Stimulated activated CD8-positive, alpha-beta memory T cell treated with anti-CD3 and anti-CD28 coated beads, Interleukin-12 subunit alpha, Interleukin-12 subunit beta, amount 100 ng/mL, for 4 hours (primary cell): ENCODE measurements around the gene DNAJC19.
"Not testable (repeated sequence)": the region's sequence is repeated elsewhere in the genome, so short reads cannot be mapped to it uniquely, and the experiment has no call there.

ENCODE experiments used
- DNase-seq: peaks from one replicate; pipeline ENCODE4 v3.0.0-alpha.2; 2020; ENCODE audit warnings: low read depth

DNAJC19 gene

GRCh38 chr3:180989291-180990163 lies at the start of gene DNAJC19:
TSS of gene DNAJC19 (minus strand) at chr3:180989736. CDS start at chr3:180989602, 134 bp downstream.
- peak; percentile 77 for DNase-seq

GRCh38 chr3:181030948-181031347 lies 41.4 kb upstream of the DNAJC19 start:
- no peak for DNase-seq

- DNase-seq: no peak
Observed at GRCh38 chr3:181025204-181025603, 35.7 kb upstream of the DNAJC19 start.

- no peak for DNase-seq
Observed at GRCh38 chr3:181017690-181018089, 28.2 kb upstream of the DNAJC19 start.

- DNase-seq: no peak
Observed at GRCh38 chr3:181009225-181009624, 19.7 kb upstream of the DNAJC19 start.

- no peak for DNase-seq
Observed at GRCh38 chr3:181008796-181009195, 19.3 kb upstream of the DNAJC19 start.

GRCh38 chr3:181007262-181007661 lies 17.7 kb upstream of the DNAJC19 start:
- no peak for DNase-seq

- DNase-seq: no peak
Observed at GRCh38 chr3:181006541-181006940, 17.0 kb upstream of the DNAJC19 start.

GRCh38 chr3:181003469-181003868 lies 13.9 kb upstream of the DNAJC19 start:
- DNase-seq: not testable (repeated sequence)

- not testable (repeated sequence) for DNase-seq
Observed at GRCh38 chr3:181002331-181002730, 12.8 kb upstream of the DNAJC19 start.

- DNase-seq: no peak
Observed at GRCh38 chr3:180996415-180996932, 6.9 kb upstream of the DNAJC19 start.

GRCh38 chr3:180990505-180990904 lies 969 bp upstream of the DNAJC19 start:
- no peak for DNase-seq

GRCh38 chr3:180987344-180987743 lies 2.2 kb downstream of the DNAJC19 start:
- DNase-seq: no peak

GRCh38 chr3:180986366-180986765 lies 3.2 kb downstream of the DNAJC19 start:
- DNase-seq: not testable (repeated sequence)

GRCh38 chr3:180983136-180983535 lies 6.4 kb downstream of the DNAJC19 start:
- no peak for DNase-seq

GRCh38 chr3:180981912-180982311 lies 7.6 kb downstream of the DNAJC19 start:
- no peak for DNase-seq

- DNase-seq: no peak
Observed at GRCh38 chr3:180980611-180981010, 8.9 kb downstream of the DNAJC19 start.

GRCh38 chr3:180979961-180980360 lies 9.6 kb downstream of the DNAJC19 start:
- DNase-seq: no peak

- DNase-seq: no peak
Observed at GRCh38 chr3:180977498-180977897, 12.0 kb downstream of the DNAJC19 start.

GRCh38 chr3:180974286-180974685 lies 15.2 kb downstream of the DNAJC19 start:
- no peak for DNase-seq

- DNase-seq: no peak
Observed at GRCh38 chr3:180973543-180973942, 16.0 kb downstream of the DNAJC19 start.

- no peak for DNase-seq
Observed at GRCh38 chr3:180970931-180971330, 18.6 kb downstream of the DNAJC19 start.

GRCh38 chr3:180962530-180962929 lies 27.0 kb downstream of the DNAJC19 start:
- DNase-seq: no peak

GRCh38 chr3:180961552-180961951 lies 28.0 kb downstream of the DNAJC19 start:
- DNase-seq: no peak
